Effector CD4-positive, alpha-beta T cell (primary cell): ENCODE data around the gene STRN4.

Experiments used
- DNase-seq: peaks from one replicate; pipeline ENCODE4 v3.0.0-alpha.2; 2020

STRN4 gene

DNA sequence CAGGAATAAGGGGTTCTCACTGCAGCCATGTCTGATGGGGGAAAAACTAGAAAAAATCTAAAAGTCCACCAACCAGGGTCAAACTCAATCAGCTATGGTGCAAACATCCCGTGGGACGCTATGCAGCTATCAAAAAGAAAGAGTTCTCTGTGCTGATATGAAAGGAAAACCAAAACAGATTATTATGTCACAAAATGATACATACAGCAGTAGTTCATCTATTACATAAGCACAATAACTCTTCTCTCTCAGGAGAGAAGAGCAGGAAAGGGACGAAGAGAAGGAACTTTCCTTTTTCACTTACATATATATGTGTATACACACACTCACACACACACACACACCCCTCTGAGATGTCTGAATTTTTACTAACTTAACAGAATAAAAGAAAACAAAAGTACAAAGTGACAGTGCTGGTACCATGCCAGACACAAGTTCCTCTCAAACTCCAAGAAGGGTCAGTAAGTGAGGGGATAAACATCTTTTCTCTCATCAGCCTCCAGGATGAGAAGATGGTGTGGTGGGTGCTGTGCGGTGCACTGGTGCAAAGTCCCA is 3.2 kb downstream of the STRN4 start:
- no peak for DNase-seq

DNA sequence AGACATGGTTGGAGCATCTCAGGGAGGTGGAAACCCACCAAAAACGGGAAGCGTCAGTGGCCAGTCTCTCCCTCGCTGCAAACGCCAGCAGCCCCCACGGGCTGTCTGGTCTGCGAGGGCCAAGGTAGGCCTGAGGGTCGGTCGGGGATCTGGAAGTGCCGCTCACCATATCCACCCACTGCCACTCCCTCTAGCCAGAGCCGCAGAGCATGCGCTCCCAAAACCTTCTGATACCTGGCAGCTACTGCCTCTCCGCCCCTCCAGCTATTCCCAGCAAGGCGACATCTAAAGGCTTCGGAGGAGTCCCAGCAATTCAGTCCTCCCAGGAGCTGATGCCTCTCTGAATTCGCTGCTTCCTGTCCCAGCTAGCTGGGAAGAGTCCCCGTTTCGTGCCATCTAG is 4.8 kb downstream of the STRN4 start:
- no peak for DNase-seq

DNA sequence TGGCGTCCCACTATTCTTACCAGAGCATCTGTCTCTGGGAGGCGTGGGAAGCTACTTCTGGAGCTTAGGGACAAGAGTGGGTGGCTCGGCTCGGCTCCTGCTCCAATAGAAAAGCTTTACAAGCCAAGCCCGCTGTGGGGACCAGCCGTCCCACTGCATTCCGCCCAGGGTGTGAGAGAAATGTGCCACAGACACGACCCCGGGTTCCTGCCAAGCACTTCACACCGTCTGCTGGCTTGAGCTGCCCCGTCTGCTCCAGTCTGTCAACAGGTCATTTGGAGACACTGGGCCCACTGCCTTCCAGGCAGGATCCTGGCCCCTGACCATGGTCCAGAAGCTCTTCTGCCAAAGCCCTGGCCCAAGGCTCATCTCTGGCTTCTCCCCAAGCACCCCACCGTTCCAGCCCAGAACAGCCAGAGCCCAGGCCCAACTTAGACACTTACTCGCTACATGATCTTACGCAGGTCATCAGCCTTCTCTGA is 6.9 kb downstream of the STRN4 start:
- no peak for DNase-seq

DNA sequence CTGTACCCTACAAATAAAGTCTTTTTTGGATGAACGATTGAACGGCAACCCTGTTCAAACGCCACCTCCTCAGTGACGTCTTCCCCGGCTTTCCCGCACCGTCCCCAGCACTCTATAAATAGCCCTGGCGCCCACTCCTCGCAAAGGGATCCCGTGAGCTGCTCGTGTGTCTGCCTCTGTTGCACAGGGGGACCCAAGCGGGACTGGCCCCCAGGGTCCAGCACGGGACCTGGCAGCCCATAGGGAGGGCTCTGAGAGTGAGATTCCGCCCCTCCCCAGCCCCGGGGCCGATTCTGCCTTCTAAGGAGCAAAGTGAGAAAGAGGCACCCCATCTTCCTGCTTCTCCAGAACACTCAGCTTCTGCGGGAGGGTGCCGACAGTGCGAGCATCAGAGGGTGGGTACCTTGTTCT is 8.5 kb downstream of the STRN4 start:
- DNase-seq = no peak

DNA sequence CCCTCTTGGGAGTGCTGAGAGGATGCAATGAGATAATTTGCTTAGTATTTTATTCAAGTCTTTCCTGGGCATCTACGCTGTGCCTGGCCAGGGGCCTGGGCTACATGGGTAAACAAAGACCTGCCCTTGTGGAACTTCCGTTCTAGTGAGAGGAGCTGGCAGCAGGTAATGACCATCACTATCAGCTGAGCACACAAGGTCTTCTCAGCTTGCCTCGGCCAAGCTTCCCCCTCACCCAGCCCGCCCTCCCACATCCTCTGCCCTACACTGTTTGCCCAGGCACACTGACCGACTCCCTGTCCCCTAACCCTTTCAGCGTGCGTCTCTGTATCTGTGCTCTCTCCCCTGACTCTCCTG is 9.0 kb downstream of the STRN4 start:
- DNase-seq = no peak

DNA sequence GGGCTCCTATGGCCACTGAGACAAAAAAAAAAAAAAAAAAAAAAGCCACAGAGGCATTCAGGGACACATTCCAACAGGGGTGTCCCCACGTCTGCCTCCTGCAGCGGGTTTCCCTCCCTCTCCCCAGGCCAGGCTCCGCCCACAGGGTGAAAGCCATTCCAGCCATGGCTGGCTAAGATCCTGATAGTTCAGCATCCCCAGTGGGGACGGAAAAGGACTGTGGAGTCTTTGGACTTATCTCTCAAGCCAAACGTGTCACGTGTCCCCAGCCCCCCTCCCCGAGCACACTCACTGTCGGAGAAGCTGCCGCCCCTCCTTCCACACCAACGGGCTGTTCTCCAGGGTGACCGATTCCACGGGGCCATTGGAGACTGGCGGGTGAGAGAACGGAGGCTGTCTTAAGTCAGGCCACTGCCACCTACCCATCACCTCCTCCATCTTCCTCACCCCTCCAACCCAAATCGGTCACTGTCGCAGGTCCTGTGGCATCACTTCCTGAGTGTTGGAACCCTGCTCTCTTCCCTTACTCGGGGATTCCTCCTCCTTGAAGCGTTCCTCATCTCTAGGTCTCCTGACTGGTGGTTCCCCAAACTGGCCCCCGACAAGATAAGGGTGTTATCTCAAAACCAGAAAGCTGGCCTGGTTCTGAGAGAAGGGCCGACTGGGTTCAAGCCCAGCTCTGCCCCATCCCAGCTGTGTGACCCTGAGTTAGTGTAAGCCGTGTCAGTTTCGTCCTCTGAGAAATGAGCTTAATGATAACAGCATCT is 9.5 kb downstream of the STRN4 start:
- DNase-seq = no peak

DNA sequence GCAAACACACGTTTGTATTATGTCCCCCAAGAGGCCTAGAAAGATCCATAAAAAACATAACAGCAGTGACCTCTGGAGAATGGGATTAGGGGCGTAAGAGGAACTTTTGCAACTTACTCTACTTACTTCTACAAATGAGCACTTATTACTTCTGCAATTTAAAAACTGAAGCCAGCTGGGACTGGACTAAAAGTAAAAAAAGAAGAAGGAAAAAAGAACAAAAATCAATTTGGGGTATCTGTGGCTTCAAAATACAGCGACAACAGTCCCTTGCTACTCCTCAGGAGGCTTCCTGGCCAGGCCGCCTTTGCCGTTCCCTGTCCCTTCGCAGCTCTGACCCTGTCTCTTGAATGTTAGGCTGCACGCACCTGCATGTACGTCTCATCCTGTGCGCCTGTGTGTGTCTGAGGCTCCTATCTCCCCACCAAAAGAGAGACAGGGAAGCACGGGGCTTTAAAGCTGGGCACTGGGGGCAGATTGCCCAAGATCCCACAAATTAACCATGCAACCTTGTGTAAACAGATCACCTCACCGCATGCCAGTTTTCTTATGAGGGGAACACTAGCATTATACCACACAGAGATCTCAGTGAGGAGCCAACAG is 12.5 kb downstream of the STRN4 start:
- DNase-seq = no peak

DNA sequence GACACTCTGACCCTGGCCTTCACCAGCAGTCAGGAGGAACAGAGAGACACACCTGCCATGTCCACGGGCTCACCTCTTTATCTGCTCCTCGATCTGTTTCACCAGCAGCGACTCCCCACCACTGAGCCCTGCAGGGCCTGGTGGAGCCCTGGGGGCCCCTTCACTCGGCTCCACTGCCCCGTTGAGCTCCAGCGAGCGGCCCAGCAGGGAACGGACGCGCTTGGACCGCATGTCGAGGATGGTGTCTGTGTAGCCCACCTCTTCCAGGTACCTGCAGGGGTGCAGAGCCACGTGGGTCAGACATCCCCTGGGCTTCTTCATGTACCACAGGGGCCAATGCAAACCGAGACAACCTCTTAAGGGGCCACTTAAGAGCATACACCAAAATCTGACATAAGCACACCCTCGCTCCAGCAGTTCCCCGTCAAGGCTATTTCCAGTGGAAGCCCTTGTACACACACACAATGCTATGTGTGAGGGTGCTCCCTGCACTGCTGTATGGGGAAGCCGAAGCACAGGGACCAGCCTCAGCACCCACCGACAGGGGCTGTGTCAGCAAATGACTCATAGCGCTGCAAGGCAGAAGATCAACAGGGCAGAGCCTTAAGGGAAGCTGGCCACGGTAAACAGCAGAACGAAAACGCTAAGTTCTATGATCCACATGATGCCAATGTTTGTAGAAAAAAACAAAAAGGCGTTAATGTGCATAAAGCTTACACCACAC is 13.1 kb downstream of the STRN4 start:
- no peak for DNase-seq

DNA sequence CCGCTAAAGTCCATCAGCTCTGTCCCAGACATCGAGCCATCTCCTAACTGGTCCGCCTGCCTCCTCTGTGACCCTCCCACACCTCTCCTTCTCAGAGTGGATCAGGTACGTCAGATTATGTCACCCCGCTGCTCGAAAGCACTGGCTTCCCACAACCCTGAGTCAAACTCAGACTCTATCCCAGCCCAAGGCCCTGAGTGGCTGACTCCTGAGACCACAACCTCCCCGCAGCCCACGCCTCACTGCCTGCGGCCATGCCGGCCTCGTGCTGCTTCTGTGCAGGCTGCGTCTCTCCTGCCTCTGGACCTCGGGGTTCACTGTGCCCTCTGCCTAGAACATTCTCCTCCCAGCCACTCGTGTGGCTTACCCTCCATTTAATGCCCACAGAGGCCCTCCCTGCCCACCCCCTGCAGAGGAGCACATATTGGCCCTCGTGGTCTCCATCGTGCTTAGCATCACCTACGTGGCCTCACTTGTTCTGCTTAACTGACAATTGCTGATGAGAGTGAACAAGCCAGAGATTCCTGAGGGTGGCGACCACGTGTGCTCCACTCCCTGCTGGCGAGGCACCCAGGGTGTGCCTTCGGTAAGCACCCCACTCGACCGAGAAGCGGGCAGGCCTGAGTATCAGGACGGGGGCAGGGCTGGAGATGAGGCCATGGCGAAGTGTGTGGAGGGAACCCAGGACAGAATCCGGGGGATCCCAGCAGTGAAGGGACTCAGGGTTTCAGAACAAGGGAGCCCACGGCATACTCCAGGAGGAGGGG is 13.9 kb downstream of the STRN4 start:
- DNase-seq = no peak

DNA sequence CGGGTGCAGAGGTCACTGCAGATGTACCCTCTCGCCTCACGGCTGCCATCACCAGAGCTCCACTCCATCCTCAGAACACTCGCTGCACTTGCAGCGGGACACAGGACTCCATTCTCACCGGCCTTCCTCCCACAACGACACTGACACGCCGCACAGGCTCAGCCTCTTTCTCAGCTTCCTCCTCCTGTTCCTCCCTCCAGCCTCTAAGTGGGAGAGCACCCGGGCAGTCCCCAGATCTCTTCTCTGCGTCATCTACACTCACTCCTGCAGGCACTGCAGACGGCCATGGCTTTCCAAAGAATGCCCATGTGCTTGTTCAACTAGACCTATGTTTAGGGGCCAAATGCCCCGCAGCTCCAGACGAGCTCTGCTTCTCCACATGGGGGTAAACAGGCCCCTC is 14.7 kb downstream of the STRN4 start:
- DNase-seq = no peak

DNA sequence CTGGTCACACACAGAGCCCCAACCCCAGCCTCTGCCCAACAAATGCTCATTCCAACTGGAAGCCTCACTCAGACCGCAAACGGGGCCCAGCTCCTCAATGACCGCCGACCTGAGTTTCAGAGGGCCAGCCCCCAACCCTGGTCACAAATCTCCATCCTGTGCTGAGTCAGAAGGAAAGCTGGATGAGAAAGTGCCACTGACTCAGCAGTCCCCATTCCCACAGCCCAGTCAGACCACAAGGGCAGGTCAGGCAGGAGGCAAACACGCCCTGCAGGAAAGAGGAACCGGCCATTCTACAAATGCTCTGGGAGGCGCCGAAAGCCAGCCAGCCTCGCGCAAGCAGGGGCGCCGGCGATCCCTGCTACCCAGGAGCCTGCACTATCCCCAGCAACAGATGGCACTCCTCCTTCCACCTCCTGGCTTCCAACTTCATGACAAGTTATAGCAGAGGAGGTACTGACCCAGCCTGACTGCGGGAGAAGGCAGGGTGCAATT is 15.2 kb downstream of the STRN4 start:
- no peak for DNase-seq

DNA sequence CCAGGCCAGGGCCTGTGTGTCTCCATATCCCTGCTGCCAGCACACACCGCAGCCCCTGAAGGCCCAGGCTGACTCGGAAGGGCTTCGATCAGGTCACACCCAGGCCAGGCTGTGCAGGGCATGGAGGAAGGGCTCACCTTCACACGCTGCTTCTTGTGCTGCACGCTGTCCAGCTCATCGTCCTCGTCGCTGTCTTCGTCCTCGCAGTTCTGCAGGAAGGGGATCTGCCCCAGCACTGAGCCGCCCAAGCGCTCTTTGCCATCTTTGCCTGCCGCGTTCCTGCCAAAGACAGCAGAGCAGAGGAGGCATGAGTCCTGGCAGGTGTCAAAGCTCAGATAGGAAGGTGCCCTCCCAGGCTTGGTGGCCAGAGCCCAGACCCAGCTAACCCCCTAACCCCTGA is 15.7 kb downstream of the STRN4 start:
- DNase-seq = no peak

DNA sequence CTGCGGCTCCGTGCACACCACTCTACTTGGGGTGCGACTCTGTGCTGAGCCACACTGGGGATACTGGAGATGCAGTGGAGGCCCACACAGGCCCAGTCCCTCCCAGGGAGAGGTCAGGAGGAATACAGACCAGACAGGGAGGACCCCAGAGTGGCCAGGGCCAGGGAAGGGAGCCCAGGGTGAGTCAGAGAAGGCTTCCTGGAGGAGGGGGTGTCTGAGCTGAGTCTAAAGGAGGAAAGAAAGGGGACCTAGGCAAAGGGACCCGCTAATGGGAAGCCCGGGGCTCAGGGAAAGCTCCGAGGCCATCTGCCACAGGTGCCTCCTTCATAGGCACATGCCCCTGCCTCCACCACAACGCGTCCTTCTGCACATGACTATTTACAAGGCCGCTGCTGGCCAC is 16.1 kb downstream of the STRN4 start:
- no peak for DNase-seq

DNA sequence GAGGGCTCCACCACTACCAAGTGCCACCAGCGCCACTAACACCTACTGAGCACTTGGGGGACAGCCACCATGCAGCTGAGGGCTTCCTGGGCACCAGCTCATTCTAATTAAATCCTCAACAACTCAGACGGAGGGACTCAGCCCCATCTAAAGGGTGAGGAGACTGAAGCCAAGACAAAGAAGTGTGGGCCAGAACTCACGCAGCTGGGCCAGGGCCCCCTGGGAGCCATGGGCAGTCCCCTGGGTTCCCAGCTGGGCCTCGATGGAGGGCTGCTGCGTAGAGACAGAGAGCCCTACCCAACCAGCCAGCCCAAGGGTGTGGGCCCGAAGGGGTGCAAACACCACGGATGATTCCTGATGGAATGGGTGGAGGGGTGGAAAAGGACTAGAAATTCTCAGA is 16.6 kb downstream of the STRN4 start:
- DNase-seq = no peak

DNA sequence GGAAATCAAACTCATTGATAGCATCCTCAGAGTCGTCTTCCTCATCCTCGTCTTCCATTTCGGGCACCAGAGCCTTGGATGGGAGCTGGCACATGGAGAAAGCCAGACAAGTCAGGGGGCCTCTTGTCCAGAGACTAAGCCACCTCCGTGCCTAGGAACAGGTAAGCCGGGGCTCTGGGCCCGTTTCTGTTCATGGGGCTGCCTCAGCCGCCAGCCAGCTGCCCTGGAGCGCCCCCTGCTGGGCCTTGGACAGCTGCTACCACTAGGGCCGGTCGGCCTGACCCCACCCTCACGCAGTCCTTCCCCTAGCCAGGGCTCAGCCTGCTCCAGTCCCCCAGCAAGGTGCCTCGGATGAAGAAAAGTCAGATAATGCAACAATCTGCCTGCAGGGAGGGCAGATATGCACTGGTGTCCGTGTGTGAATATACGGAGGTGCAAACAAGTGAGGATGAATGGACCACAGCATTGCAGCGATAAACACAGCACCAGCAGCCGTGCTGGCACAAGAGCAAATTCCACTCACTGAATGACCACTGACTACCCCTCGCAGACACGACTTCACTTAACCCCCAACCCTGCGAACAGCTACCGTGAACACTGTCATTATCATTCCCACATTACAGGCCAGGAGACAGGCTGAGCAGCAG is 17.4 kb downstream of the STRN4 start:
- peak; percentile 83 for DNase-seq

DNA sequence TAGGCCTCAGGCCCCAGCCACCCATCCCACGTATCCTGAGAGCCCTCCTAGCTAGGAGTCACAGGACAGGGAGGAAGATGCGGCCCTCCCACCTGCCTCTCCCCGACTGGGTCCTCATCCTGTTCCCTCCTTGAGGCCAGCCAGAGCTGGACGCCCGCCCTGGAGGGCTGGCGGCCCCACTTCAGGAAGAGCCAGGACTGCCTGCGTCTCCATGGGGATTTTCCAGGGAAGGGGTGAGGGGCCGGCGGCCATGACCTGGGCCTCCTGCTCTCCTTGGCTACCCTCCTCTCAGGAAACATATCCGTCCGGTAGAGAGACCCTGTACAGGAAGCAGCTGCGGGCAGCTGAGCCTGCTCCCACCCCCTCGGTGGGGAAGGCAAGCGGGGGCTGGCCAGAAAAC is 18.0 kb downstream of the STRN4 start:
- DNase-seq = no peak

DNA sequence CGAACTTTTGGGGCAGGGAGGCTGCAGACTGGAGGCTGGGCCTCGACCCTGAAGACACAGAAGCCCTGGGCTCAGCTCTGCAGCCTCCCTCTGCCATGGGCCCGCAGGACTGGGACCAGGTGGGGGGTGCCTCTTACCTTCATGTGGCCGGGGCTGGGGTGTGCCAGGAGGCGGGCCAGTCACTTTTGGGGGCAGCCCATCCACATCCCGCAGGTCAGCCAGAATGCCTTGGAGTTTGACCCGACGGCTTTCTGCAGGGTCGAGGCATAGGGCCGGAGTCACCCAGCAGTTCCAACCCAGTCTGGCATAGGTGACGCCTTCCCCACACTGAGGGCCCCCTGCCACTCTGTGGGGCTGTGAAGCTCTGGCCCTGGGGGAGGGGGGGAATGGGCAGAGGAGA is 18.5 kb downstream of the STRN4 start:
- no peak for DNase-seq

DNA sequence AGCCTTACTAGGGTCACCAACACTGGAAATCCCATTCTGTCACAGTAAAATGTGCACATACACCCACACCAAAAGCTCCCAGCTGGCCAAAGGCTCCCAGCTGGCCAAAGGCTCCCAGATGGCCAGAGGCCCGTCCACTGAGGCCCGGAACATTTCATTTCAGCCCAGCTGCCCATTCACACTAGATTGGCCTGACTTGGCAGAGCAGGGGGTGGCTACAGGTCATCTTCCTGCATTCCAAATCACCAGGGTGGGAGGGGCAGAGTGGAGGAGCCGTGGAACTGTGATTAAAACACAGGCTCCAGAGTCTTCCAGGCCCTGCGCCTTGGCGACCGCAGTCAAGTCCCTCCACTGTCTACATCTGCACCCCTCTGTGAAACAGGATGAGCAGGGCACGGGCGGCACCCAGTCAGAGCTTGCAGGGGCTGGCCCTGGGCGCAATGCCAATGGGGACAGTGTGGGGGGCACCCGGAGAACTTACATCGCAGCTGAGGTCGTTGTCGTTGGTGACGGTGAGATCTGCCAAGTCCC is 19.2 kb downstream of the STRN4 start:
- DNase-seq = no peak

DNA sequence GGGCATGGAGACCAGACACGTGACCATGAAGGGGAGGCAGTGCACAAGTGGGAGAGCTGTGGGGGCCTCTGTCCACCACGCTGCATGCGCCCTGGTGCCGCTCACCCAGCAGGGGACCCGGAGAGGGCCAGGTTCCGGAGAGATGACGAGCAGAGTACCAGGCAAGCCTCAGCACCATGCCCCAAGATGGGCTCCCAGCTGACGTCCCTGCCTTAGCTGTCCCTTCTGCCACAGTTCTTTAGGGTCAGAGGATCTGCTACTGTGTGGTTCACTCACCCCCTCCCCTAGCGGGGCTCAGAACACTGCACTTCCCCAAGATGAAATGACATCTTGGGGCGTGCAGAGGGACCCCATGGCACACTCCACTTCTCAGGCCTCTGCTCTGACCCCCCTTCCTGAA is 19.7 kb downstream of the STRN4 start:
- no peak for DNase-seq

DNA sequence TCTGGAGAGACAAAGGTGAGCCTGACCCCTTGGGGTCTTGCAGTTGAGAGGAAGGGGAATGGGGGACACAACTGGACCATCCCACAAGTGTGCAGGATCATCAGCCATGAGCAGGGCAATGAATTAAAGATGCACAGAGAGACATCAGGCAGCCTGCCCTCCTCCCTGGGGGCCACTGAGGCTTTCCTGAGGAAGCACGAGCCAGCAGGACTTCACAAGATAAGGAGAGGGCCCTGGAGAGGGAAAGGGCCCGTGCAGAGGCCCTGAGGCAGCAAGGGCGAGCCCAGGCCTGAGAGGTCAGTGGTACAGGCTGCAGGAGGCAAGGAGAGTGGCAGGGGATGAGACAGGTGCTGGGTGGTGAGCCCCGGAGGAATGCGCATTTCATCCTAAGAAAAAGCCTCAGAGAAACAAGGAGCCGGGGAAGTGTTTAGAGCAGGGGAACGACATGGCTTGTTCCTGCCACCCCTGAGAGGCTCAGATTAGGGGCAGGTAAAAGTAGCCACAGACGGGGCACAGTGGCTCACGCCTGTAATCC is 20.3 kb downstream of the STRN4 start:
- DNase-seq = no peak

DNA sequence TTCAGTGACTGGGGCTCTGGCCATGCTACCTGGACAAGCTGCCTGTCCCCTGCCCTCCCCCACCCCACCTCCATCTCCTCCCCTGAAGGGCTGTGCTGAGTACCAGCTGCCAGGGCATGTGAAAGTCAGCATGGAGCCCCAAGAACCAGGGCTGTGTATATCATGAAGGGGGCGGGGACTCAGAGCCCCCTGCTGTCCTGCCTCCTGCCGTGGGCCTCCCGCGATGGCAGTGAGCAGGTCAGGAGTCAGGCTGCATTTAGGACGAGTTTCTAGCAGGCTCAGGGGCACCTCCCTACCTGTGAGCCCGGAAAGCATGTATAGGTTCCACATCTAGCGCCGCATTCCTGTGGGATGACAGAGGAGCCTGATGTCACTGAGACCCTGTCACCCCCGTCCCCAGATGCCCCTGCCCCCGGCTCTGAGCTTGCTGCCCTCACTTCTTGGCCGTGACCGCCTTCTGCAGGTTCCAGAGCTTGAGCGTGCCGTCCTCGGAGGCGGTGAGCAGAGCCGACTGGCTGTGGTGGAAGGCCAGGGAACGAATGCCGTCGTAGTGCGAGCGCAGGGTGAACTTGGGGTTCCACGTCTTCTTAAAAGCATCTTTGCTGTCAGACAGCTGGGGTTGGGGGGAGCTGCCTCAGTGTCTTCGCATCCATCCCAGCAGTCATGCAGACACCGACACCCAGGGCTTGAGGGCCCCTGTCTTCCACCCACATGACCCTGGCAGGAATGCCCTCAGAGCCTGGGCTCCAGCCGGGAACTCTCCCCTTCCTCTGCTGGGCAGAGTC is 21.0 kb downstream of the STRN4 start:
- no peak for DNase-seq
